GM18909 (cell line): Measurements from ENCODE around the gene STUB1.

ENCODE experiments used
- ATAC-seq: cut with Tn5 transposase; IDR thresholded peaks from one replicate; pipeline ENCODE4 v1.9.1; 2021; ENCODE audit warnings: mild to moderate bottlenecking; ENCODE audit not compliant: unreplicated experiment, poor library complexity

The STUB1 gene

DNA sequence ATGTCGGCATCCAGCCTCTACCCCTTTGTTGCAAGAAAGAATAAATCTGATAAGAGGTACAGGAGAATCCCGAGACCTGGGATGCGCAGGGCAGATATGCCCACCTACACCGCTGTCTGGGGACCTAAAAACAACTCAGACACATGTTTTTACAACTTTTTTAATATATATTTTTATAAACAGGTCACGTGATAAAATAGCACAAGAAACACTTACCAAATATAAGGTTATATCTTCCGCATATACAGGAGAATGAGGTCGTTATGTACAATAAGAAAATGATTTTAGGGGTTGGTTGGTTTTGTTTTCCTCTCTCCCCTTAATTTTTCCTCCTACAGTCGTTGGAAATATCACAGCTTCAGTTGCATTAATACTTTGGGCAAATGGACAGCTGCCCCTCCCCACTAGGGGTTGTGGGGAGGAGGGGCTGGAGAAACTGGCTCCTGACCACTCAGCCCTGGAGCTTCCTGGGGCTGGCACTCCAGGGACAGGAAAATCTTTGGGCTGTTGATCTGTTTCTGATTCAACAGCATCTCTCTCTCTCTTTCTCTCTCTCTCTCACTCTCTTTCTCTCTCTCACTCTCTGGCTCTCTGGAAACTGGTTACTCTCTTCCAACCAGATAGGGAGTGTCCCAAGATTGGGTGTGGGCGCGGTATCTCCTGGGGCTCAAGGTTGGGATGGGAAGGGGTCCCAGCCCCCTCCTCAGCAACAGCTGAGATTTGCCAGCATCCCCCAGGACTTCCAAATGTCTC, 12.3 kb downstream of the STUB1 start:
- no peak for ATAC-seq

- ATAC-seq, result no peak
Measured at GRCh38 chr16:693364-693763, 13.2 kb downstream of the STUB1 start.

- no peak for ATAC-seq
Measured at GRCh38 chr16:693766-694165, 13.6 kb downstream of the STUB1 start.

GRCh38 chr16:694187-694862, 14.1 kb downstream of the STUB1 start:
- ATAC-seq, result no peak

- no peak for ATAC-seq
Measured at GRCh38 chr16:694863-695354, 14.7 kb downstream of the STUB1 start.

GRCh38 chr16:695355-696089, 15.3 kb downstream of the STUB1 start:
- ATAC-seq, result no peak

GRCh38 chr16:698911-699671, 18.9 kb downstream of the STUB1 start:
- no peak for ATAC-seq

DNA sequence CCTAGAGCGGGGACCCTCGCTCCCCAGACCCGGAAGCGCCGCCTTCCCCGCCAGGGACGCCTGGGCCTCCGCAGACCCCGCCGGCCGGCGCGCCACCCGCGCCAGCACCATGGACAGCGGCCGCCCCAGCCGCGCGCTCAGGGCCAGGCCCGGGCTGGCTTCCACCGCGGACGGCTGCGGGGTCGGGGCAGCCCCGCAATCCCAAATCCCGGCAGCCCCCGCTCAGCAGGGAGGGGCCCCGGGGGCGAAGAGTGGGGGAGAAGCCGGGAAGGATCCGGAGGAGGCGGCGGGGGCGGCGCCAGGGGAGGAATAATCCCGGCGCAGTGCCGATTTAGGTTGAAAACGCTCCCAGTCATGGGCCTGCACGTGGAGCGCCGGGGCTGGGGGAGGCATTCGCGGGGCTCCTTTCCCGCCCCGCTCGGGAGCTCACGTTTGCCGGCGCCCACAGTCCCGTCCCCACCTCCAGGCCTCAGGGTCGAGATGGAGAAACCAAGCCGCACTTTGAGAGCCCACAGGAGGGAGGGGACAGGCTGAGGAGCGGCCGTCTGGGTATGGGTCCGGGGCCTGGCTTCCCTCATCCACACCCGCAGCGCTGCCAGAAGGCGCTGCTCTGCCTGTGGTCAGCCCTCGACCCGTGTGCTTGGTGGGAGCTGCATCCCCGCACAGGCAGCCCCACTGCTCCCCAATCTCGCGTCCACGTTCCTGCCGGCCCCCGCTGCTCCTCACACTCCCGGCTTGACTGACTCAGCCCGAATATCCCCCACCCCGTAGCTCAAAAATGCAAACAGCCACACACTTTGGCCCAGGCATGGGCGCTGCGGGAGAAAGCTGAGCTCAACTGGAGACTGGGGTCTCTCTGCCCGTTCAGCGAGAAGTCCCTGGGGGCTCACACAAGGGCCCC, 20.7 kb downstream of the STUB1 start:
- no peak for ATAC-seq

DNA sequence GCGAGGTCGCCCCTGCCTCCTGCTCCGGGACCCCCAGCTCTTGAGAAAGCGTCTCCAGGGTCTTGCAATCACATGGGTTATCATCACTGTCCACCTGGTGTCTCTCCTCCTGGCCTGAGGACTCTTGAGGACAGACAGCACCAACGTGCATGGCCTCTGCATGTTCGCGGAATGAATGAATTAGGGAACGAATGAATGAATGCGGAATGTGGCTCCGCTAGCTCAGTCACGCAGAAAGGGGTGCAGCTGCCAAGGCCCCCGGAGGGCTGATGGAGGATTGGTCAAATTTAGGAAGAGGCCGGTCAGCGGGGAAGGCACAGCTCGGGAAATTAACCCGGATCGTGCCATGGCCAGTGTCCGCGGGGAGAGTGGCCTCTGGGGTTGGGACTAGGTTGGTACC, 22.1 kb downstream of the STUB1 start:
- no peak for ATAC-seq

DNA sequence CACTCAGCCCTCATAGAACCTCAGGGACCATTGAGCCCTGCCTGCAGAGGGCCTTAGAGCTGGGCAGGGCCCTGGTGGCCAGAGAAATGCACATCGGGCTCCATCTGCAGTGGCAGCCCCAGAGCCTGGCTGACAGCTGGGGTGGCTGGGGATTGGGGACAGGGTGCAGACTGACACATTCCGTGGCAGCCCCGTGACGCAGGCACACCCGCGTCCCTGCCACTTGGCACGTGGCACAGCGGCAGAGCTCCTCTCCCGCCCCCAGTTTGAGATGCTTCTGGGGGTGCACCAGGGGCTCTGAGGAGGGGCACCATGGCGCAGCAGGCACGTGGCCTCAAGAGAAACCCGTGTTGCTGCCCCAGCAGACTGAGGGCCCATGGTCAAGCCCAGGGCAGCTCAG, 23.2 kb downstream of the STUB1 start:
- ATAC-seq, result no peak

- ATAC-seq, result no peak
Measured at GRCh38 chr16:704047-704446, 23.8 kb downstream of the STUB1 start.

GRCh38 chr16:704552-705380, 24.6 kb downstream of the STUB1 start:
- no peak for ATAC-seq

DNA sequence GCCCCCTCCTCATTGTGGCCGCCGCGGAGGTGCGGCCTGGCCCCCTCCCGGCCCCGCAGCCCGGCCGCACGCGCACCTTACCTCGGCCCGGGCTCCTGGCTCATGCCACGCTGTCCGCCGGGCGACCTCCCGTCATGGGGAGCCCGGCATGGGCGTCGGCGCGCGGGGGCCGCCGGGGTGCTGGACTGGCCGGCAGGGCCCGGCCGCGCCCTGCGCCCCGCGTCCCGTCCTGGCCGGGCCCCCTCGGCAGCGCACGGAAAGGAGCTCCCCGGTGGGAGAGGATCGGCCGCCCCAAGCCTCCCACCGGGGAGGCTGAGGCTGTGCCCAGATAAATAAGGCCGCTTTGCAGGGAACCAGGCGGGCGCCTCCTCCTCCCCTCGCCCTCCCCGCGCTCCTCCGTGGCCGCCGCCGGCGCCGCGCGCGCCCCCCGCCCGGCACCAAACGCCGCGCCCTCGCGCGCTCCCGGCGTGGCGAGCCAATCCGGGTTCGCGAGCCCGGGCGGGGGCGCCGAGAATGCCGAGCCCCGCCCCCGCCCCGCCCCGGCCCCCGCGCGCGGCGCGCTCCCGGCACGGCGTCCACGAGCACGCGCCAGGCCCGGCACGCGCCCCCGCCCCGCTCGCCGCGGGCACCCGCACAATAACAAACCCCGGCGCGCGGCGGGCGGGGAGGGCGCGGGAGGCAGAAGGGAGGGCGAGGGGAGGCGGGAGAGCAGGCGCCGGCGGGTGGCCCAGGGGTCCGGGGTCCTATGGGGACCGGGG, 25.4 kb downstream of the STUB1 start, which contains the start of gene FBXL16:
Gene FBXL16, minus strand, starts transcription at position 371 of the 758 bp plus-strand sequence. CDS start 8,396 bp downstream, outside the sequence.
- ATAC-seq, result no peak

- no peak for ATAC-seq
Measured at GRCh38 chr16:706189-707061, 26.2 kb downstream of the STUB1 start.

GRCh38 chr16:707062-707538, 26.9 kb downstream of the STUB1 start:
- no peak for ATAC-seq

DNA sequence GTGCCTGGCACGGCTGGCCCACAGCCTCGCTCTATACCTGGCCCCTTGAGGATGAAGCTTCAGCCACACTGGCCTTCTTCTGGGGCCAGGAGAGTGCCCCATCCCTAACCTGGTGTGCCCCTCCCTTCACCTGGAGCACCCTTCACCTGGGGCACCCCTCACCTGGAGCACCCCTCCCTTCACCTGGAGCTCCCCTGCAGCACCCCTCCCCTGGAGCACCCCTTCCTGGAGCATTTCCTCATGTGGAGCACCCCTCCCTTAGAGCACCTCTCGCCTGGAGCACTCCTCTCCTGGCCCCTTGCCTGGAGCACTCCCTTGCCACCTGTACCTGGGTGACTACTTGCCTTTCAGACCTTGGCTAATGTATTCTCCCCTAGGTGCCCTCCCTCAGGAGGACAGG, 27.8 kb downstream of the STUB1 start:
- no peak for ATAC-seq

- no peak for ATAC-seq
Measured at GRCh38 chr16:708959-709358, 28.7 kb downstream of the STUB1 start.
